ENCODE results near the gene DEDD.

DNA sequence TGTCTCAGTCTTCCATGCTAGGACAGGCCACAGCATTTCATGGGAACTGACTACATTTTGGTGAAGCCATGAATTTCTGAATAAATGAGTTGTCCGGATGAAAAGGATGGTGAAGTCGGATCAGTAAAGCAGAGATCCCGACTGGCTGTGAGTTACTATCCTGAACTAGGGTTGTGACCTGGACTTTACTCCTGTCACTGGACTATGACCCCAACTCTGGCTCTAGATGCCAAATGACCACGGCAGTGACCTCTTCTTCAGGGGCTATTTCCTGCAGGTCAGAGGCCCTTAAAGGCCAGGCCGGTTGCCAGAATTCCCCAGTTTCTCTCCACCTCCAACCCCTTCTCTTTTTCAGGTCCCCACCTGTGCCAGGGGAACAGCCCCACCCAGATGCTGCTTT lies 41.4 kb downstream of the DEDD start:
- no peak for TF ChIP-seq MYC (IDR thresholded peaks at IDR 0.05; ENCODE audit: borderline replicate concordance, low read length)
- TF ChIP-seq, protein P1, sequence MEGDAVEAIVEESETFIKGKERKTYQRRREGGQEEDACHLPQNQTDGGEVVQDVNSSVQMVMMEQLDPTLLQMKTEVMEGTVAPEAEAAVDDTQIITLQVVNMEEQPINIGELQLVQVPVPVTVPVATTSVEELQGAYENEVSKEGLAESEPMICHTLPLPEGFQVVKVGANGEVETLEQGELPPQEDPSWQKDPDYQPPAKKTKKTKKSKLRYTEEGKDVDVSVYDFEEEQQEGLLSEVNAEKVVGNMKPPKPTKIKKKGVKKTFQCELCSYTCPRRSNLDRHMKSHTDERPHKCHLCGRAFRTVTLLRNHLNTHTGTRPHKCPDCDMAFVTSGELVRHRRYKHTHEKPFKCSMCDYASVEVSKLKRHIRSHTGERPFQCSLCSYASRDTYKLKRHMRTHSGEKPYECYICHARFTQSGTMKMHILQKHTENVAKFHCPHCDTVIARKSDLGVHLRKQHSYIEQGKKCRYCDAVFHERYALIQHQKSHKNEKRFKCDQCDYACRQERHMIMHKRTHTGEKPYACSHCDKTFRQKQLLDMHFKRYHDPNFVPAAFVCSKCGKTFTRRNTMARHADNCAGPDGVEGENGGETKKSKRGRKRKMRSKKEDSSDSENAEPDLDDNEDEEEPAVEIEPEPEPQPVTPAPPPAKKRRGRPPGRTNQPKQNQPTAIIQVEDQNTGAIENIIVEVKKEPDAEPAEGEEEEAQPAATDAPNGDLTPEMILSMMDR (IDR thresholded peaks at IDR 0.05): no peak
- no peak for TF ChIP-seq HDAC2 (IDR thresholded peaks at IDR 0.05)

Measured in A549 (cell line).